Stimulated activated effector memory CD8-positive, alpha-beta T cell treated with anti-CD3 and anti-CD28 coated beads, Interleukin-12 subunit alpha, Interleukin-12 subunit beta, amount 100 ng/mL, for 72 hours (primary cell): ENCODE results near the gene ZSWIM6.
"Not testable (repeated sequence)": the region's sequence is repeated elsewhere in the genome, so short reads cannot be mapped to it uniquely, and the experiment has no call there.

ENCODE experiments used
- ATAC-seq: fragments of 150-1000 bp; cut with Tn5 transposase; 2 replicates; pipeline ENCODE4 v1.10.0; 2021
- DNase-seq, 2 donors: peaks; one replicate each; pipeline ENCODE4 v3.0.0; 2021 to 2022; ENCODE audit warnings: low spot score in 2 of 2
- H3K27ac Mint-ChIP-seq: one replicate; pipeline ENCODE4 v1.8.0; 2022; ENCODE audit warnings: mild to moderate bottlenecking, mixed read lengths
- H3K36me3 Mint-ChIP-seq: one replicate; pipeline ENCODE4 v1.8.0; 2022; ENCODE audit warnings: mild to moderate bottlenecking, mixed read lengths
- H3K4me1 Mint-ChIP-seq: one replicate; pipeline ENCODE4 v1.8.0; 2022; ENCODE audit warnings: mixed read lengths
- H3K4me3 Mint-ChIP-seq: one replicate; pipeline ENCODE4 v1.8.0; 2022; ENCODE audit warnings: mild to moderate bottlenecking, mixed read lengths
- H3K9me3 Mint-ChIP-seq: one replicate; pipeline ENCODE4 v1.8.0; 2022; ENCODE audit warnings: mixed read lengths

The ZSWIM6 gene

GRCh38 chr5:61416010-61416409, 84.0 kb downstream of the ZSWIM6 start:
- Mint-ChIP-seq H3K4me1 (peaks cover 40% of the 10 kb centered on the region), H3K9me3 (no peaks in the 10 kb centered on the region), H3K36me3 (no peaks in the 10 kb centered on the region), H3K4me3 (no peak overlapping the region), H3K27ac (peak overlapping the region; percentile 49)
- peak; percentile 80 for ATAC-seq
- DNase-seq: no peak

GRCh38 chr5:61416420-61416819, 84.4 kb downstream of the ZSWIM6 start:
- ATAC-seq (peak; percentile 39), DNase-seq (no peak)
- Mint-ChIP-seq H3K4me1 (peaks cover 43% of the 10 kb centered on the region), H3K4me3 (no peak overlapping the region), H3K9me3 (peaks cover 3% of the 10 kb centered on the region), H3K36me3 (no peaks in the 10 kb centered on the region), H3K27ac (peak overlapping the region; percentile 49)

GRCh38 chr5:61417340-61417739, 85.3 kb downstream of the ZSWIM6 start:
- peaks cover 53% of the 10 kb centered on the region for H3K4me1 Mint-ChIP-seq
- DNase-seq (no peak), ATAC-seq (no peak)
- H3K27ac Mint-ChIP-seq: no peak overlapping the region
- H3K4me3 Mint-ChIP-seq: no peak overlapping the region
- peaks cover 5% of the 10 kb centered on the region for H3K9me3 Mint-ChIP-seq
- H3K36me3 Mint-ChIP-seq: no peaks in the 10 kb centered on the region

GRCh38 chr5:61417851-61418250, 85.8 kb downstream of the ZSWIM6 start:
- H3K4me1 Mint-ChIP-seq: peaks cover 58% of the 10 kb centered on the region

GRCh38 chr5:61419106-61419505, 87.0 kb downstream of the ZSWIM6 start:
- DNase-seq (no peak), ATAC-seq (peak; percentile 59)
- Mint-ChIP-seq H3K4me1 (peaks cover 65% of the 10 kb centered on the region), H3K4me3 (no peak overlapping the region), H3K36me3 (peaks cover 6% of the 10 kb centered on the region), H3K9me3 (peaks cover 5% of the 10 kb centered on the region), H3K27ac (no peak overlapping the region)

More at GRCh38 chr5:61417851-61418250, 85.8 kb downstream of the ZSWIM6 start:
- no peak overlapping the region for H3K4me3 Mint-ChIP-seq
- no peak for ATAC-seq
- H3K36me3 Mint-ChIP-seq: no peaks in the 10 kb centered on the region
- H3K9me3 Mint-ChIP-seq: peaks cover 5% of the 10 kb centered on the region
- H3K27ac Mint-ChIP-seq: no peak overlapping the region
- no peak for DNase-seq

GRCh38 chr5:61420016-61420415, 88.0 kb downstream of the ZSWIM6 start:
- Mint-ChIP-seq H3K9me3 (peaks cover 5% of the 10 kb centered on the region), H3K4me3 (no peak overlapping the region), H3K27ac (no peak overlapping the region), H3K4me1 (peaks cover 60% of the 10 kb centered on the region), H3K36me3 (peaks cover 6% of the 10 kb centered on the region)
- ATAC-seq (no peak), DNase-seq (no peak)

- DNase-seq: not testable (repeated sequence)
These were observed 89.2 kb downstream of the ZSWIM6 start for GRCh38 chr5:61421262-61421661.

GRCh38 chr5:61423487-61424145, 91.6 kb downstream of the ZSWIM6 start:
- H3K4me1 Mint-ChIP-seq: peaks cover 41% of the 10 kb centered on the region
- ATAC-seq: no peak
- H3K27ac Mint-ChIP-seq: no peak overlapping the region
- no peak for DNase-seq
- H3K4me3 Mint-ChIP-seq: no peak overlapping the region
- H3K9me3 Mint-ChIP-seq: peaks cover 5% of the 10 kb centered on the region
- peaks cover 6% of the 10 kb centered on the region for H3K36me3 Mint-ChIP-seq

More at GRCh38 chr5:61421262-61421661, 89.2 kb downstream of the ZSWIM6 start:
- H3K4me1 Mint-ChIP-seq: peaks cover 54% of the 10 kb centered on the region
- ATAC-seq, H3K4me3 Mint-ChIP-seq, H3K36me3 Mint-ChIP-seq, H3K27ac Mint-ChIP-seq, H3K9me3 Mint-ChIP-seq: not testable (repeated sequence)

GRCh38 chr5:61425918-61426317, 93.9 kb downstream of the ZSWIM6 start:
- DNase-seq (no peak), ATAC-seq (no peak)
- peaks cover 55% of the 10 kb centered on the region for H3K4me1 Mint-ChIP-seq
- H3K9me3 Mint-ChIP-seq: peaks cover 5% of the 10 kb centered on the region
- H3K27ac Mint-ChIP-seq: no peak overlapping the region
- no peak overlapping the region for H3K4me3 Mint-ChIP-seq
- peaks cover 6% of the 10 kb centered on the region for H3K36me3 Mint-ChIP-seq

GRCh38 chr5:61429906-61430305, 97.8 kb downstream of the ZSWIM6 start:
- Mint-ChIP-seq H3K4me3 (no peak overlapping the region), H3K4me1 (peaks cover 23% of the 10 kb centered on the region), H3K27ac (no peak overlapping the region), H3K36me3 (no peaks in the 10 kb centered on the region), H3K9me3 (no peaks in the 10 kb centered on the region)
- DNase-seq: no peak
- no peak for ATAC-seq

- H3K4me3 Mint-ChIP-seq: no peak overlapping the region
- DNase-seq: no peak
- peaks cover 17% of the 10 kb centered on the region for H3K4me1 Mint-ChIP-seq
- ATAC-seq: no peak
- H3K36me3 Mint-ChIP-seq: no peaks in the 10 kb centered on the region
- H3K27ac Mint-ChIP-seq: no peak overlapping the region
- H3K9me3 Mint-ChIP-seq: no peaks in the 10 kb centered on the region
These were observed 100.0 kb downstream of the ZSWIM6 start for GRCh38 chr5:61431923-61432620.

GRCh38 chr5:61435368-61435767, 103.3 kb downstream of the ZSWIM6 start:
- H3K9me3 Mint-ChIP-seq: peaks cover 6% of the 10 kb centered on the region
- H3K4me1 Mint-ChIP-seq: peaks cover 6% of the 10 kb centered on the region
- no peak for DNase-seq
- H3K36me3 Mint-ChIP-seq: no peaks in the 10 kb centered on the region
- ATAC-seq: no peak
- no peak overlapping the region for H3K27ac Mint-ChIP-seq
- no peak overlapping the region for H3K4me3 Mint-ChIP-seq

GRCh38 chr5:61438298-61438970, 106.4 kb downstream of the ZSWIM6 start:
- H3K36me3 Mint-ChIP-seq: peaks cover 5% of the 10 kb centered on the region
- no peak for DNase-seq

GRCh38 chr5:61440086-61440485, 108.0 kb downstream of the ZSWIM6 start:
- peaks cover 5% of the 10 kb centered on the region for H3K36me3 Mint-ChIP-seq
- ATAC-seq: no peak
- H3K4me3 Mint-ChIP-seq: no peak overlapping the region

More at GRCh38 chr5:61438298-61438970, 106.4 kb downstream of the ZSWIM6 start:
- peaks cover 6% of the 10 kb centered on the region for H3K4me1 Mint-ChIP-seq
- ATAC-seq: no peak
- H3K9me3 Mint-ChIP-seq: peaks cover 27% of the 10 kb centered on the region
- H3K4me3 Mint-ChIP-seq: no peak overlapping the region
- H3K27ac Mint-ChIP-seq: no peak overlapping the region

GRCh38 chr5:61440596-61440995, 108.5 kb downstream of the ZSWIM6 start:
- ATAC-seq (no peak), DNase-seq (no peak)
- no peak overlapping the region for H3K27ac Mint-ChIP-seq
- H3K9me3 Mint-ChIP-seq: peaks cover 27% of the 10 kb centered on the region
- H3K4me1 Mint-ChIP-seq: peaks cover 6% of the 10 kb centered on the region
- H3K36me3 Mint-ChIP-seq: peaks cover 5% of the 10 kb centered on the region
- H3K4me3 Mint-ChIP-seq: no peak overlapping the region

More at GRCh38 chr5:61440086-61440485, 108.0 kb downstream of the ZSWIM6 start:
- peaks cover 27% of the 10 kb centered on the region for H3K9me3 Mint-ChIP-seq
- DNase-seq: no peak
- H3K27ac Mint-ChIP-seq: no peak overlapping the region
- H3K4me1 Mint-ChIP-seq: peaks cover 6% of the 10 kb centered on the region
